WTC11 (cell line): ENCODE measurements around the gene DRAXIN. TPM values are rescaled to one million over a fixed set of nuclear protein-coding genes. Genes with fewer than 3 reads are reported as not detected.

ENCODE experiments used
- ATF1 ChIP-seq: sonication (generic); formaldehyde crosslinking; IDR thresholded peaks from 2 replicates; pipeline ENCODE4 v1.8.1; 2023; ENCODE audit warnings: mild to moderate bottlenecking, moderate library complexity, missing genetic modification reagents
- E2F4 ChIP-seq: sonication (generic); formaldehyde crosslinking; IDR thresholded peaks from 2 replicates; pipeline ENCODE4 v1.8.1; 2022; ENCODE audit warnings: low read depth, mild to moderate bottlenecking, moderate library complexity, missing genetic modification reagents, borderline replicate concordance
- FOXK1 ChIP-seq: sonication (generic); formaldehyde crosslinking; IDR thresholded peaks from 2 replicates; pipeline ENCODE4 v1.8.0; 2022; ENCODE audit warnings: mild to moderate bottlenecking, moderate library complexity, missing genetic modification reagents
- FOXP1 ChIP-seq: sonication (generic); formaldehyde crosslinking; IDR thresholded peaks from 2 replicates; pipeline ENCODE4 v1.8.0; 2022; ENCODE audit warnings: missing genetic modification reagents, mild to moderate bottlenecking, moderate library complexity, borderline replicate concordance
- GRHL2 ChIP-seq: fragments of 250-450 bp; sonication (Bioruptor Pico); IDR thresholded peaks from 2 replicates; pipeline ENCODE4 v1.8.0; 2022; ENCODE audit warnings: mild to moderate bottlenecking, moderate library complexity; ENCODE audit not compliant: insufficient replicate concordance, severe bottlenecking
- MYBL2 ChIP-seq: sonication (generic); formaldehyde crosslinking; IDR thresholded peaks from 2 replicates; pipeline ENCODE4 v1.8.1; 2023; ENCODE audit warnings: mild to moderate bottlenecking, moderate library complexity, missing genetic modification reagents
- NFATC4 ChIP-seq: fragments of 250-450 bp; sonication (Bioruptor Pico); IDR thresholded peaks from 2 replicates; pipeline ENCODE4 v1.9.0; 2021; ENCODE audit warnings: mild to moderate bottlenecking
- NFYB ChIP-seq: sonication (generic); formaldehyde crosslinking; conservative IDR thresholded peaks from 2 replicates; pipeline ENCODE4 v1.8.0; 2022; ENCODE audit warnings: low read depth, missing genetic modification reagents
- OVOL2 ChIP-seq: fragments of 250-450 bp; sonication (Bioruptor Pico); IDR thresholded peaks from 2 replicates; pipeline ENCODE4 v1.9.0; 2021; ENCODE audit warnings: mild to moderate bottlenecking, borderline replicate concordance
- RELA ChIP-seq: sonication (generic); formaldehyde crosslinking; IDR thresholded peaks from 2 replicates; pipeline ENCODE4 v1.8.1; 2022; ENCODE audit warnings: missing genetic modification reagents, mild to moderate bottlenecking, borderline replicate concordance
- RORB ChIP-seq: fragments of 250-450 bp; sonication (Bioruptor Pico); IDR thresholded peaks from 2 replicates; pipeline ENCODE4 v1.9.0; 2021; ENCODE audit warnings: mild to moderate bottlenecking
- SMAD3 ChIP-seq: sonication (generic); formaldehyde crosslinking; IDR thresholded peaks from 2 replicates; pipeline ENCODE4 v1.8.0; 2022; ENCODE audit warnings: missing genetic modification reagents, mild to moderate bottlenecking, borderline replicate concordance
- STAT6 ChIP-seq: sonication (generic); formaldehyde crosslinking; conservative IDR thresholded peaks from 2 replicates; pipeline ENCODE4 v1.8.1; 2023; ENCODE audit warnings: mild to moderate bottlenecking, low read depth, missing genetic modification reagents, moderate library complexity
- USF2 ChIP-seq: sonication (generic); formaldehyde crosslinking; IDR thresholded peaks from 2 replicates; pipeline ENCODE4 v1.8.1; 2023; ENCODE audit warnings: mild to moderate bottlenecking, missing genetic modification reagents, moderate library complexity
- ZNF317 ChIP-seq: sonication (generic); formaldehyde crosslinking; IDR thresholded peaks from 2 replicates; pipeline ENCODE4 v1.8.1; 2023; ENCODE audit warnings: low read depth, mild to moderate bottlenecking, moderate library complexity, missing genetic modification reagents, borderline replicate concordance
- ZNF423 ChIP-seq: fragments of 250-450 bp; sonication (Bioruptor Pico); IDR thresholded peaks from 2 replicates; pipeline ENCODE4 v2.1.2; 2022; ENCODE audit warnings: mild to moderate bottlenecking, moderate library complexity
- ZNF671 ChIP-seq: fragments of 250-450 bp; sonication (Bioruptor Pico); IDR thresholded peaks from 2 replicates; pipeline ENCODE4 v1.8.0; 2021; ENCODE audit warnings: mild to moderate bottlenecking
- total RNA-seq: library from RNA; stranded (reverse); gene quantifications from 3 replicates; pipeline ENCODE4 v1.2.3, GENCODE V29; 2021
- TF ChIP-seq, protein P1 (sequence below): sonication (generic); formaldehyde crosslinking; IDR thresholded peaks from 2 replicates; pipeline ENCODE4 v1.8.0; 2022; ENCODE audit warnings: missing genetic modification reagents
- TF ChIP-seq, protein P2 (sequence below): sonication (generic); formaldehyde crosslinking; IDR thresholded peaks from 2 replicates; pipeline ENCODE4 v1.8.1; 2023; ENCODE audit warnings: mild to moderate bottlenecking, missing genetic modification reagents
- TF ChIP-seq, protein P3 (sequence below): fragments of 250-450 bp; sonication (Bioruptor Pico); IDR thresholded peaks from 2 replicates; pipeline ENCODE4 v1.8.0; 2021; ENCODE audit warnings: mild to moderate bottlenecking
- TF ChIP-seq, protein P4 (sequence below): sonication (generic); formaldehyde crosslinking; IDR thresholded peaks from 2 replicates; pipeline ENCODE4 v1.8.1; 2023; ENCODE audit warnings: mild to moderate bottlenecking, missing genetic modification reagents, moderate library complexity

Gene DRAXIN
- total RNA-seq, 1 experiment from 2014 or later: 12.0 TPM

DNA sequence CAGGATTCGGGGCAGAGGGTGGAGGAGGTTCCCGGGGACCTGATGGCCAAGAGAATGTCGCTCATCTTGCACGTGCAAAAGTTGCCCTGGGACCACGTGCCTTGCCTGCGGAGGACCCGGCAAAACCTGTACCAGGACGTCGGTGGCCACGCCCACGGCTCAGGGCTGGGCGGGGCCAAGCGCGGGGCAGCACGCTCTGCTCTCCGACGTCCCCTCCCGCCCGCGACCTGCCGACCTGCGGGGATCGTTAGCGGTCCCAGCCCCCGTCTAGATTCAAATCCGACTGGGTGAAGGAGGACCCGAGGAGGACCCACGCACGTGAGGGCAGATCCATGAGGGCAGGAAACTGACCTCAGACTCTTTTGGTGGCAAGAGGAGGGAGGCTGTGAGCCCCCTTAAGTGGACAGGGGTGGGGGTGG, 70.5 kb downstream of the DRAXIN start, which contains the start of gene C1orf167 (continued):
- TF ChIP-seq ZNF671 (CRISPR knock-in tag) (no peak), E2F4 (no peak), ZNF317 (CRISPR knock-in tag) (no peak), SMAD3 (CRISPR knock-in tag) (peak; percentile 93; the same call in 1 of the 2 replicates), NFATC4 (CRISPR knock-in tag) (no peak), ATF1 (CRISPR knock-in tag) (0 out of 2 replicates have a peak, but pooled peaks have one; percentile 60), NFYB (CRISPR knock-in tag) (0 out of 2 replicates have a peak, but pooled peaks have one; percentile 24), RELA (CRISPR knock-in tag) (0 out of 2 replicates have a peak, but pooled peaks have one; percentile 60), RORB (CRISPR knock-in tag) (no peak), ZNF423 (CRISPR knock-in tag) (no peak), MYBL2 (CRISPR knock-in tag) (peak; percentile 76), STAT6 (no peak), FOXP1 (peak; percentile 94), USF2 (CRISPR knock-in tag) (peak; percentile 81), GRHL2 (no peak), OVOL2 (CRISPR knock-in tag) (no peak), FOXK1 (CRISPR knock-in tag) (peak; percentile 69; the same call in 1 of the 2 replicates)
- TF ChIP-seq, protein P1, sequence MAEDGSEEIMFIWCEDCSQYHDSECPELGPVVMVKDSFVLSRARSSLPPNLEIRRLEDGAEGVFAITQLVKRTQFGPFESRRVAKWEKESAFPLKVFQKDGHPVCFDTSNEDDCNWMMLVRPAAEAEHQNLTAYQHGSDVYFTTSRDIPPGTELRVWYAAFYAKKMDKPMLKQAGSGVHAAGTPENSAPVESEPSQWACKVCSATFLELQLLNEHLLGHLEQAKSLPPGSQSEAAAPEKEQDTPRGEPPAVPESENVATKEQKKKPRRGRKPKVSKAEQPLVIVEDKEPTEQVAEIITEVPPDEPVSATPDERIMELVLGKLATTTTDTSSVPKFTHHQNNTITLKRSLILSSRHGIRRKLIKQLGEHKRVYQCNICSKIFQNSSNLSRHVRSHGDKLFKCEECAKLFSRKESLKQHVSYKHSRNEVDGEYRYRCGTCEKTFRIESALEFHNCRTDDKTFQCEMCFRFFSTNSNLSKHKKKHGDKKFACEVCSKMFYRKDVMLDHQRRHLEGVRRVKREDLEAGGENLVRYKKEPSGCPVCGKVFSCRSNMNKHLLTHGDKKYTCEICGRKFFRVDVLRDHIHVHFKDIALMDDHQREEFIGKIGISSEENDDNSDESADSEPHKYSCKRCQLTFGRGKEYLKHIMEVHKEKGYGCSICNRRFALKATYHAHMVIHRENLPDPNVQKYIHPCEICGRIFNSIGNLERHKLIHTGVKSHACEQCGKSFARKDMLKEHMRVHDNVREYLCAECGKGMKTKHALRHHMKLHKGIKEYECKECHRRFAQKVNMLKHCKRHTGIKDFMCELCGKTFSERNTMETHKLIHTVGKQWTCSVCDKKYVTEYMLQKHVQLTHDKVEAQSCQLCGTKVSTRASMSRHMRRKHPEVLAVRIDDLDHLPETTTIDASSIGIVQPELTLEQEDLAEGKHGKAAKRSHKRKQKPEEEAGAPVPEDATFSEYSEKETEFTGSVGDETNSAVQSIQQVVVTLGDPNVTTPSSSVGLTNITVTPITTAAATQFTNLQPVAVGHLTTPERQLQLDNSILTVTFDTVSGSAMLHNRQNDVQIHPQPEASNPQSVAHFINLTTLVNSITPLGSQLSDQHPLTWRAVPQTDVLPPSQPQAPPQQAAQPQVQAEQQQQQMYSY (CRISPR knock-in tag): peak; percentile 45
- TF ChIP-seq, protein P2, sequence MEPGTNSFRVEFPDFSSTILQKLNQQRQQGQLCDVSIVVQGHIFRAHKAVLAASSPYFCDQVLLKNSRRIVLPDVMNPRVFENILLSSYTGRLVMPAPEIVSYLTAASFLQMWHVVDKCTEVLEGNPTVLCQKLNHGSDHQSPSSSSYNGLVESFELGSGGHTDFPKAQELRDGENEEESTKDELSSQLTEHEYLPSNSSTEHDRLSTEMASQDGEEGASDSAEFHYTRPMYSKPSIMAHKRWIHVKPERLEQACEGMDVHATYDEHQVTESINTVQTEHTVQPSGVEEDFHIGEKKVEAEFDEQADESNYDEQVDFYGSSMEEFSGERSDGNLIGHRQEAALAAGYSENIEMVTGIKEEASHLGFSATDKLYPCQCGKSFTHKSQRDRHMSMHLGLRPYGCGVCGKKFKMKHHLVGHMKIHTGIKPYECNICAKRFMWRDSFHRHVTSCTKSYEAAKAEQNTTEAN (CRISPR knock-in tag): peak; percentile 68; the same call in 1 of the 2 replicates
- TF ChIP-seq, protein P3, sequence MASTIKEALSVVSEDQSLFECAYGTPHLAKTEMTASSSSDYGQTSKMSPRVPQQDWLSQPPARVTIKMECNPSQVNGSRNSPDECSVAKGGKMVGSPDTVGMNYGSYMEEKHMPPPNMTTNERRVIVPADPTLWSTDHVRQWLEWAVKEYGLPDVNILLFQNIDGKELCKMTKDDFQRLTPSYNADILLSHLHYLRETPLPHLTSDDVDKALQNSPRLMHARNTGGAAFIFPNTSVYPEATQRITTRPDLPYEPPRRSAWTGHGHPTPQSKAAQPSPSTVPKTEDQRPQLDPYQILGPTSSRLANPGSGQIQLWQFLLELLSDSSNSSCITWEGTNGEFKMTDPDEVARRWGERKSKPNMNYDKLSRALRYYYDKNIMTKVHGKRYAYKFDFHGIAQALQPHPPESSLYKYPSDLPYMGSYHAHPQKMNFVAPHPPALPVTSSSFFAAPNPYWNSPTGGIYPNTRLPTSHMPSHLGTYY (CRISPR knock-in tag): no peak
- TF ChIP-seq, protein P4, sequence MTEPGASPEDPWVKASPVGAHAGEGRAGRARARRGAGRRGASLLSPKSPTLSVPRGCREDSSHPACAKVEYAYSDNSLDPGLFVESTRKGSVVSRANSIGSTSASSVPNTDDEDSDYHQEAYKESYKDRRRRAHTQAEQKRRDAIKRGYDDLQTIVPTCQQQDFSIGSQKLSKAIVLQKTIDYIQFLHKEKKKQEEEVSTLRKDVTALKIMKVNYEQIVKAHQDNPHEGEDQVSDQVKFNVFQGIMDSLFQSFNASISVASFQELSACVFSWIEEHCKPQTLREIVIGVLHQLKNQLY (CRISPR knock-in tag): no peak
